Measurements from ENCODE around the gene EHBP1.

- TF ChIP-seq CTCF (conservative IDR thresholded peaks at IDR 0.05 in 1 of 2, IDR thresholded peaks at IDR 0.05 in 1 of 2; ENCODE audit: extremely low read depth in 1 of 2, insufficient read depth in 1 of 2, low read depth in 1 of 2, low read length in 2 of 2) = no peak
- no peak for TF ChIP-seq EZH2 (IDR thresholded peaks at IDR 0.05; ENCODE audit: borderline replicate concordance, low read length)
Observed at GRCh38 chr2:63057249-63058143, 352.0 kb downstream of the EHBP1 start.
